A549 treated with dexamethasone at 1 μM for 4 hours (cell line): ENCODE results near the gene CFAP97. TPM values are rescaled to one million over a fixed set of nuclear protein-coding genes. Genes with fewer than 3 reads are reported as not detected.

Source experiments
- total RNA-seq: library from RNA; stranded (reverse); fragments of 200-300 nt; extraction: Qiagen RNA extraction; gene quantifications from 5 replicates; pipeline ENCODE4 v1.2.3, GENCODE V29; 2022

The CFAP97 gene
- total RNA-seq: 10.4 to 16.0 TPM (median 13.1 TPM) in 5 replicates

DNA sequence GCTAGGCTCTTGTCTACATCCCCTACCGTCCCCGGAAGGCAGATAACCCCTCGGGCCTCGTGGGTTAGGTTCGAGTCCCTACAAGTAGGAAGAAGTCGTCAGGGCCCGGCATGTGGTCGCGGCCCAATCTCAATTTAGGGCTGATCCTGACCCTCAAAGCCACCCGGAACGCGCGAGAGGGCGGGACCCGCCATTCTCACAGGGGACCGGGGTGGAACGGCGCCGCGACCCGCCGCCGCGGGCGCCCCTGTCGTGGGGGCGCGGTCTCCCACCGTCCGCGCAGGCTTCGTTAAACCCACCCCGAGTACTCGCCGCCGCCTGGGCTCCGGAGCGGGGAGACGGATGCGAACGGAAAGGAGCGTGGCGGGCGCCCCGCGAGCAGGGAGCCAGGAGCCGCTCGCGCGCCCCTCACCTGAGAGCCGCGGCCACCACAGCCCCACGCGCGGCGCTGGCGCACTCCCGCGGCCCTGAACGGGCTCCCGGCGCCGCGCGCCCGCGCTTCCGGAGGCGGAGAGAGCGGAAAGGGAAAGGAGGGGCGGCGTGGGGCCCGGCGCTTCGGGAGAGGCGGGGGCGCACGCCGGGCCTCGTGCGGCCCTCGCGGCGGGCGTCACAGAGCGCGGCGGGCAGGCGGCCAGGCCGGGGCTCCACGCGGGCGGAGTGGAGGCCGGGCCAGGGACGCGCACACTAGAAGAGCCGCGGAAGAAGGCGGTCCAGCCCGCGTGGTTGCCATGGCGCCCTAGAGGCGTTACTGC, at the start of gene CFAP97:
CFAP97 (minus strand) TSS at position 515 of the 752 bp plus-strand sequence. CDS start 12,804 bp downstream, outside the sequence.

DNA sequence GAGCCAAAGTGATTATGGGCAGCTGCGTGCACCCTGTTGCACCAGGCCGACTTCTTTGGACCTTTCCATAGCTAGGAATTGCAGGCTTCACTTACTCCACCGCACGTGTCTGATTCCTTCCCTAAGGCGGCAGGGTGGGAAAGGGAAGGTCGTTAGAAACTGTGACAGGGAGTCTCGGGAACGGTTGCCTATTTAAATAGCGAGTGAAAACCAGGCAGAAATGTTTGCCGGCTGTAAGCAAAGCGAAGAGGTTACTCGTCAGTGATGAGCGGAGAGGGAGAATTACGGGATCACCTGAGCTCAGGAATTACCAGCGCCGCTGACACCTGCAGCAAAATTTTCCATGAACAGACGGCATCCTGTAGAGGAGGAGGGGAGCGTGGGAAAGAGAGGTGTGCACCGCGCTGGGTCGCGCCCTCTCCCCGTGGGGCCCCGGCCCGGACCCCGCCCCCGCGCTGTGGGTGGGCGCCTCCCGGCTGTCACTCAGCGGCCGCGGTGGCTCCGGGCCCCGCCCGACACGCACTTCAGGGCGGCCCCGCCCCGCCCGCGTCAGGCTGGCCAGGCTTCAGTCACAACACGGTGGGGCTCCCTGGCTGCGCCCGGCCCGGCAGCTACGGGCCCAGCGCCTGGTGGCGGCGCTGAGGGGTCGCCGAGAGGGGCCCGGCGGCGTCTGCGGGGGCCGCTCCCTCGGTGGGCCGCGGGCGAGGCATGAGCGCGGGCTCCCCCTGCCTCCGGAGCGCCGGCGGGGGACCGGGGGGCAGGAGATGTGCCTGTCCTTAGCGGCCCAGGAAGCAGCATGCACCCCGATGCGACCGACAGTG, 5.4 kb upstream of the CFAP97 start, which contains the start of gene SNX25:
SNX25 (plus strand) TSS at position 568 of the 821 bp plus-strand sequence; CDS start at position 797, 229 bp downstream.

DNA sequence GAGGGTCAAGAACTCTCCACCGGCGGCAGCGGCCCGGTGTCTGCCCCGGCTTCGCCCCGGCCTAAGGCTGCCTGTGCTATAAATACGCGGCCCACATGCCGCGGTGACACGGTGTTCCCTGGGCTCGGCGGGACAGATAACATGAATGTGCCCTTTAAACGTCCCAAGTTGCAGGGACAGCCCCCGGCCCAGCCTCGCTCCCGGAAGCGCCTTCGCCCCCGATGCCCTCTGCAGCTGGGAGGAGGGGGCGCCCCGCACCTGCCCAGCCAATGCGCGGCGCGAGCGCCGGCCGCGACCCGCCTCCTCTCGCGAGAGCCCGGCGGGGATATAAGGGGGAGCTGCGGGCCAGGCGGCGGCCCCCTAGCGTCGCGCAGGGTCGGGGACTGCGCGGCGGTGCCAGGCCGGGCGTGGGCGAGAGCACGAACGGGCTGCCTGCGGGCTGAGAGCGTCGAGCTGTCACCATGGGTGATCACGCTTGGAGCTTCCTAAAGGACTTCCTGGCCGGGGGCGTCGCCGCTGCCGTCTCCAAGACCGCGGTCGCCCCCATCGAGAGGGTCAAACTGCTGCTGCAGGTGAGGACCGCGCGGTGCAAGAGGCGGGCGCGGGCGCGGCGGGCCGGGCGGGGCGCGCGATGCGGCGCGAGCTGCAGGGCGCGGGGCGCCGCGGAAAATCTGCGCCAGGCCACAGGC, 60.7 kb downstream of the CFAP97 start, which contains the start of gene SLC25A4:
SLC25A4 (plus strand) TSS at position 355 of the 689 bp plus-strand sequence; CDS start at position 462, 107 bp downstream.

Other genes with a start within 250 kb of the CFAP97 start
- gene HELT, start 185.5 kb downstream of the CFAP97 start, total RNA-seq: 0.16 TPM in 1 of 5 replicates, not detected in the others
- gene SLC25A4, start 60.7 kb downstream of the CFAP97 start, total RNA-seq: 13.0 to 15.9 TPM (median 14.7 TPM) in 5 replicates
- gene SNX25, start 5.6 kb upstream of the CFAP97 start, total RNA-seq: 6.9 to 8.1 TPM (median 7.4 TPM) in 5 replicates
- gene LRP2BP, start 191.9 kb upstream of the CFAP97 start, total RNA-seq: 0.07 to 0.27 TPM (median 0.12 TPM) in 5 replicates
- gene ANKRD37, start 192.8 kb upstream of the CFAP97 start, total RNA-seq: 1.7 to 3.4 TPM (median 2.7 TPM) in 5 replicates
- gene UFSP2, start 222.0 kb upstream of the CFAP97 start, total RNA-seq: 12.7 to 16.4 TPM (median 14.6 TPM) in 5 replicates